GM18505 (cell line): Measurements from ENCODE around the gene ATP5F1E.
"Not testable (repeated sequence)": the region's sequence is repeated elsewhere in the genome, so short reads cannot be mapped to it uniquely, and the experiment has no call there.

Source experiments
- ATAC-seq: cut with Tn5 transposase; IDR thresholded peaks from one replicate; pipeline ENCODE4 v1.9.1; 2021; ENCODE audit not compliant: unreplicated experiment
- POLR2A ChIP-seq: IDR thresholded peaks from 4 replicates; pipeline ENCODE4 v1.6.1; 2011; ENCODE audit warnings: borderline replicate concordance; ENCODE audit not compliant: insufficient read depth, insufficient read length; ENCODE audit errors: extremely low read depth

ATP5F1E gene

DNA sequence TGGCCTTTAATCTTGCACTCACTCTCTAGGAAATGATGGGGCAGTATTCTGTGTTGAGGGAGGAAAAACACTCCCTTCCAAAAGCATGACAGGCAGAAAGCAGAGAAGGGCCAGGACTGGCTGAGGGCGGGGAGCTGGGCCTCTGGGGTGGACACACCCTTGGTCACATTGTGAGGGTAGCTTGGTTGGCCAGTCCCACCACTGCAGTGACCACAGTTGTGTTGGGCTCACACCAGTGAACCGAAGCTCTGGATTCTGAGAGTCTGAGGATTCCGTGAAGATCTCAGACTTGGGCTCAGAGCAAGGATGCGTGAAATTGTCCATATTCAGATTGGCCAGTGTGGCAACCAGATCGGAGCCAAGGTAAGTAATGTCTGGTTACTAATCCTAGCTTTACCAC is 12.9 kb downstream of the ATP5F1E start, which contains the start of gene TUBB1:
TUBB1 (plus strand) TSS at position 213 of the 400 bp plus-strand sequence; CDS start at position 307, 94 bp downstream.
- TF ChIP-seq POLR2A, result no peak
- ATAC-seq, result no peak

DNA sequence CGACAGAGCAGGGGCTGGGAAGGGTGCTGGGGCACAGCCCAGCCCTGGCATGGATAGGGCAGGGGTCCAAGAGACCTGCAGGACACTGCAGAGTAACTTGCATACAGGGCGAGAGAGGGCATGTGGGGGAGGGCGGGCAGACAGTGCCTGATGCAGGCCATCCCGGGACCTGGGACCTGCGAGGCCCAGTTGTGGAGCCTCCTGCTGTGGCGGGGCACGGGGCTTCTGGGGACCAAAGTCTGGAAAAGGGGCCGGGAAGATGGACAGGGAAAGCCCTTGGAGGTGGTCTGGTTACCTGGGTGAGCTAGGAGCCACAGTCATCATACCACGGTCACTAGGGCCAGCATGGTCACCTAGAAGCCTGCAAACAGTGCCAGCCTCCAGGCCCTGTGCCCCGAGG is 13.3 kb downstream of the ATP5F1E start:
- ATAC-seq, result no peak
- no peak for TF ChIP-seq POLR2A

DNA sequence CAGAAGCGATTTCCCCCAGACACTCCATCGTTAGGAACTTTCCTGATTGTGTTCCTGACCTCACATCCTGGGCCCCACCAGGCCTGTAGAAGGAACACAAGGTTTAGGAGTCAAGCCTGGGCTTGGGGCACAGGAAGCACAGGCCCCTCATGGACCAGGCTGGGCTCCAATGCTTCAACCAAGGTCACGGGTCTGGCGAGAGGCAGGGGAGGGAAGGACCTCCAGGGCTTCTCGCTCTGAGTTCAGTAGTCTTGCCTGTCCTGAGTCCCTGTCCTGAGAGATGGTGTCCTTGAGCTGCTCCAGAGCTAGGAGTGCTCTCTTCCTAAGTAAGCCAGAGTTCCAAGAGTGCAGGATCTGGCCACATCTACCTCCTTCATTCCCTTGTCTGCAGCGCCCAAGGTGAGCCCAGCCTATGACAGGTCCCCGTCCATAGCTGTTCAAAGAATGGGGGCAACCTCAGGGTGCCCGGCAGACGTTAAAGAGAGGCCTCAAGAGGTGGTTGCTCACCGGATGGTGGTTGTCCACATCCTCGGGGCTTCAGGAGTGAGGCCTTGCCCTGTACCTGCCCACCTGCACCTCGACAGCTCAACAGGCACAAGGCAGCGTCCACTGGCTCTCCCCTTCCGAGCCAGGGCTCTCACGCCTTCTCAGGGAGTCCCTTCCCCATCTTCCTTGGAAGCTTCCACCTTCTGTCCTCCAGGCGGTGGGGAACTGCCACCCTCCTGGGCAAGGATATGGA is 14.5 kb downstream of the ATP5F1E start:
- no peak for TF ChIP-seq POLR2A
- ATAC-seq, result no peak

- no peak for ATAC-seq
- TF ChIP-seq POLR2A, result no peak
These were observed 15.2 kb downstream of the ATP5F1E start for GRCh38 chr20:59016795-59017492.

- no peak for ATAC-seq
- TF ChIP-seq POLR2A, result no peak
These were observed 16.1 kb downstream of the ATP5F1E start for GRCh38 chr20:59015812-59016711.

- ATAC-seq, result no peak
- TF ChIP-seq POLR2A, result no peak
These were observed 16.7 kb downstream of the ATP5F1E start for GRCh38 chr20:59015411-59015810.

GRCh38 chr20:59014680-59015389 is 17.3 kb downstream of the ATP5F1E start:
- no peak for TF ChIP-seq POLR2A
- no peak for ATAC-seq

DNA sequence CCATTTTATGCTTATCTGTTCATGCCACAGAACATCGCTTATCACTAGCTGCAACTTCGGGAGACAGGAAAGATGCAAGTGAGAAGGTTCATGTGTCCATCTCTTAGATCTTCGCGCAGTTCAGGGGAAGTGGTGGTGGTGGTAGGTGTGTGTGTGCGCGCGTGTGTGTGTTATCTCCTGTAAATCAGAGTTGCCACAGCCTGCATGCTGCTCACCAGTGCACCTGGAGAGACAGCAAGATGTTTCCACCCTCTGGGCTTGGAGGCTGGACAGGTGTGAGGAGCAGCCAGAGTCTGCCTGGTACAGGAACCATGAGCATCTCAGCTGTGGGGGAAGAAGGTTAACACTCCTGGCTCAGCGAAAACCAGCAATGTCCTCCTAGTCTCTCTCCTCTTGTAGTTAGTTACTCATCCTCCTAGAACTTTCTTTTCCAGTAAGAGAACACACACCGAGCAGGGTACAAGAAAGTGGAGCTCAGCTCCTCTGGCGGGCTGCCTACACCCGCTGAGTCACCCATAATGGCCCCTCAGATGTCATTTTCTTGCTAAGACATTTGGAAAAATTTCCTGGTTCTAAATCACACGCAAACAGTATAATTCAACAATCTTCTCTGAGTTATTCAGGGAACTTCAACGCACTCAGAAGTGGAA is 18.1 kb downstream of the ATP5F1E start:
- no peak for ATAC-seq
- TF ChIP-seq POLR2A, result no peak

DNA sequence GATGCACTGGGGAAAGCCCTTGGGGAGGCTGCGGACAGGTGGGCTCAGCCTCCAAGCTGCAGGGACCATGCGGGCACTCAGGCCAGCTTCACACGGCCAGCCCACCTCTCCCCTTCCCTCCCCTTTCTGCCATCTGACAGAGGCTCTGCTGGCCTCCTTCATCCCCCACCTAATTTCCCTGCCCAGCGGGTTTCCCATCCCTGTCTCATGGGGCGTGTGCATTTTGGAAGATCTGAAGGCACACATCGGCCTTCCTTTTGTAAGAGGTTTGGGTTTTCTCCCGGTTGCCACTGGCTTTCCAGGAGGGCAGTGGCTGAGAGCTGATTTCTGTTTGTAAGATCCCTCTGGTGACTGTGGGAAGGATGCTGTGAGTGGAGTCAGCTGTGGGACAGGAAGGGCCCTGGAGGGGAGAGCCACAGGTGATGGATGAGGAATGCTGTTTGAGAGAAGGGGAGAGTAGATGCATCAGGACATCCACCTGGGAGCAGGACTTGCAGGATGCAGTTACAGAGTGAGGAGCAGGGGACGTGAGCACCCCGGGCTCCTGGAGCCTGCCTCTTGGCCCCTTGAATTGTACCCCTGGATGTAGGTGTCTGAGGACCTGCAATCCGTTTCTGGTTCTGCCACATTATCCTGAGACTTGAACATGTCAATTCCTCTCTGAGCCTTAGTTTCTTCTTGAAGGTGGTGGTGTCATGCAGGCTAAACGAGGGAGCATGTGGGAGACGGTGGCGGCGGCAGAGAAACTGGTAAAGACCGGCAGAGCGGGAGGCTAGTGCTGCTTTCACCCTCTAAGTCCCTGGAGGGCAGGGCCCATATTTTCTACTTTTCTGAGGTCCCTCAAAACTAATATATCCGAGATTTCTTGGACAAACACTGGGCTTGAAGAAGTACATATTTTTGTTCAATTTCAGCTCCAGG is 18.8 kb downstream of the ATP5F1E start:
- ATAC-seq, result no peak
- no peak for TF ChIP-seq POLR2A

DNA sequence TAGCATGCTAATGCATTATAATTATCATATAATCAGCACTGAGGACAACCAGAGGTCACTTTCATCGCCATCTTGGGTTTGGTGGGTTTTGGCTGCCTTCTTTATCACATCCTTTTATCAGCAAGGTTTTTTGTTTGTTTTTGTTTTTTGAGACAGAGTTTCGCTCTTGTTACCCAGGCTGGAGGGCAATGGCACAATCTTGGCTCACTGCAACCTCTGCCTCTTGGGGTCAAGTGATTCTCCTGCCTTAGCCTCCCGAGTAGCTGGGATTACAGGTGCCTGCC is 20.3 kb downstream of the ATP5F1E start:
- not testable (repeated sequence) for ATAC-seq

GRCh38 chr20:59010995-59011873 is 20.9 kb downstream of the ATP5F1E start:
- no peak for TF ChIP-seq POLR2A
- ATAC-seq, result no peak

GRCh38 chr20:59010321-59010994 is 21.7 kb downstream of the ATP5F1E start:
- ATAC-seq, result no peak
- no peak for TF ChIP-seq POLR2A
